Astrocyte (in vitro differentiated cells and primary cell): ENCODE measurements around the gene TRIM9. TPM values are rescaled to one million over a fixed set of nuclear protein-coding genes. Genes with fewer than 3 reads are reported as not detected.

Experiments
- DNase-seq: peaks from one replicate; pipeline ENCODE4 v3.0.0-alpha.2; 2010; ENCODE audit warnings: low read depth
- FAIRE-seq: peaks from 2 replicates; lab custom pipeline; 2011; peaks lifted over from hg19 to GRCh38; lab: Jason Lieb, UNC
- H2AFZ ChIP-seq: 2 replicates; pipeline ENCODE4 v1.6.0; 2012; ENCODE audit warnings: low read depth, low read length, inconsistent platforms
- H3K27ac ChIP-seq: 2 replicates; pipeline ENCODE4 v1.5.1; 2011; ENCODE audit warnings: low read depth, low read length, inconsistent platforms
- H3K27me3 ChIP-seq: 2 replicates; pipeline ENCODE4 v1.6.0; 2011; ENCODE audit warnings: low read length, inconsistent platforms; ENCODE audit not compliant: insufficient read depth
- H3K36me3 ChIP-seq: 2 replicates; pipeline ENCODE4 v1.5.1; 2011; ENCODE audit warnings: low read length, inconsistent platforms; ENCODE audit not compliant: insufficient read depth
- H3K4me1 ChIP-seq: 2 replicates; pipeline ENCODE4 v1.5.1; 2011; ENCODE audit warnings: low read length, inconsistent platforms; ENCODE audit not compliant: insufficient read depth
- H3K4me2 ChIP-seq: 2 replicates; pipeline ENCODE4 v1.6.0; 2012; ENCODE audit warnings: low read length, inconsistent platforms
- H3K4me3 ChIP-seq: 2 replicates; pipeline ENCODE4 v1.5.1; 2011; ENCODE audit warnings: low read depth, mild to moderate bottlenecking, low read length, inconsistent platforms; ENCODE audit not compliant: insufficient read depth
- H3K79me2 ChIP-seq: 2 replicates; pipeline ENCODE4 v1.6.0; 2012; ENCODE audit warnings: mild to moderate bottlenecking, low read length, inconsistent platforms; ENCODE audit not compliant: insufficient read depth
- H3K9ac ChIP-seq: 2 replicates; pipeline ENCODE4 v1.6.0; 2012; ENCODE audit warnings: mild to moderate bottlenecking, low read length, inconsistent platforms
- H3K9me3 ChIP-seq: 2 replicates; pipeline ENCODE4 v1.5.1; 2012; ENCODE audit warnings: low read depth, mild to moderate bottlenecking, low read length, inconsistent platforms; ENCODE audit not compliant: insufficient read depth
- H4K20me1 ChIP-seq: 2 replicates; pipeline ENCODE4 v1.6.0; 2012; ENCODE audit warnings: low read length, inconsistent platforms; ENCODE audit not compliant: insufficient read depth
- H3K27ac Mint-ChIP-seq: one replicate; pipeline ENCODE4 v1.8.0; 2021; ENCODE audit warnings: mild to moderate bottlenecking, mixed read lengths; ENCODE audit not compliant: unreplicated experiment
- H3K27me3 Mint-ChIP-seq: one replicate; pipeline ENCODE4 v1.8.0; 2021; ENCODE audit warnings: low read depth, mixed read lengths; ENCODE audit not compliant: unreplicated experiment
- H3K36me3 Mint-ChIP-seq: one replicate; pipeline ENCODE4 v1.8.0; 2021; ENCODE audit warnings: low read depth, mixed read lengths; ENCODE audit not compliant: unreplicated experiment
- H3K4me1 Mint-ChIP-seq: one replicate; pipeline ENCODE4 v1.8.0; 2021; ENCODE audit warnings: low read depth, mixed read lengths; ENCODE audit not compliant: unreplicated experiment
- H3K4me3 Mint-ChIP-seq: one replicate; pipeline ENCODE4 v1.8.0; 2021; ENCODE audit warnings: mild to moderate bottlenecking, moderate library complexity, mixed read lengths; ENCODE audit not compliant: unreplicated experiment
- H3K9me3 Mint-ChIP-seq: one replicate; pipeline ENCODE4 v1.8.0; 2021; ENCODE audit warnings: mild to moderate bottlenecking, mixed read lengths; ENCODE audit not compliant: unreplicated experiment
- EZH2 ChIP-seq: IDR thresholded peaks from 2 replicates; pipeline ENCODE4 v1.6.1; 2012; ENCODE audit warnings: mild to moderate bottlenecking, low read length, inconsistent platforms; ENCODE audit not compliant: insufficient read depth
- total RNA-seq: library from RNA; stranded (reverse); gene quantifications from 2 replicates; pipeline ENCODE4 v1.2.1, GENCODE V29; 2021
- TF ChIP-seq, protein P1 (sequence below): IDR thresholded peaks from 2 replicates; pipeline ENCODE4 v1.5.1; 2011; ENCODE audit warnings: low read depth, mild to moderate bottlenecking, inconsistent platforms, low read length, moderate library complexity; ENCODE audit not compliant: insufficient read depth

The TRIM9 gene
- total RNA-seq, 1 donor from 2014 or later = 4.7 TPM

DNA sequence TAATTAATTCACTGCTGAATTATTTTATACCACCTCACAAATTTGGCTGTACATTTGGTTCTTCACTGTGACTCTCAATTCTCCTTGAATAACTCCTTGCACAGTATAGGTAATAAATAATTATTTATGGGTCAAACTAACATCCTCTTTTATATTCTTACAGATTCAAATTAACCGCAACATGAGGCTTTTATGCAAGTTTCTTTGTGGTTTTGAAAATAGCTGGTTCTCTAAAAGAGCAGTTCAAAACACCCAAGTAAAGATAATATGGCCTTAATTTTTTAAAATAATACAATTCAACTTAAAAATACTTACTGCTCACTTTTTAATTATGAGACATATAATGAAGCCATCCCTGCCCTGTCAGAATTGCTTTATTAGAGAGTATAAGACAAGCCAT is 12.9 kb upstream of the TRIM9 start:
- no peaks in the 10 kb centered on the region for H3K9me3 Mint-ChIP-seq
- Histone ChIP-seq H3K4me3 (no peak overlapping the region), H3K4me1 (no peaks in the 10 kb centered on the region), H3K27ac (no peak overlapping the region), H3K36me3 (no peaks in the 10 kb centered on the region), H3K27me3 (peaks cover 3% of the 10 kb centered on the region), H4K20me1 (no peaks in the 10 kb centered on the region), H3K9ac (no peak overlapping the region), H3K9me3 (no peaks in the 10 kb centered on the region), H3K4me2 (no peak overlapping the region), H2AFZ (no peak overlapping the region), H3K79me2 (no peaks in the 10 kb centered on the region)
- DNase-seq = no peak
- peaks cover 4% of the 10 kb centered on the region for H3K27me3 Mint-ChIP-seq
- no peak overlapping the region for H3K27ac Mint-ChIP-seq
- H3K36me3 Mint-ChIP-seq = no peaks in the 10 kb centered on the region
- H3K4me1 Mint-ChIP-seq = no peaks in the 10 kb centered on the region
- TF ChIP-seq EZH2 = no peak
- TF ChIP-seq, protein P1, sequence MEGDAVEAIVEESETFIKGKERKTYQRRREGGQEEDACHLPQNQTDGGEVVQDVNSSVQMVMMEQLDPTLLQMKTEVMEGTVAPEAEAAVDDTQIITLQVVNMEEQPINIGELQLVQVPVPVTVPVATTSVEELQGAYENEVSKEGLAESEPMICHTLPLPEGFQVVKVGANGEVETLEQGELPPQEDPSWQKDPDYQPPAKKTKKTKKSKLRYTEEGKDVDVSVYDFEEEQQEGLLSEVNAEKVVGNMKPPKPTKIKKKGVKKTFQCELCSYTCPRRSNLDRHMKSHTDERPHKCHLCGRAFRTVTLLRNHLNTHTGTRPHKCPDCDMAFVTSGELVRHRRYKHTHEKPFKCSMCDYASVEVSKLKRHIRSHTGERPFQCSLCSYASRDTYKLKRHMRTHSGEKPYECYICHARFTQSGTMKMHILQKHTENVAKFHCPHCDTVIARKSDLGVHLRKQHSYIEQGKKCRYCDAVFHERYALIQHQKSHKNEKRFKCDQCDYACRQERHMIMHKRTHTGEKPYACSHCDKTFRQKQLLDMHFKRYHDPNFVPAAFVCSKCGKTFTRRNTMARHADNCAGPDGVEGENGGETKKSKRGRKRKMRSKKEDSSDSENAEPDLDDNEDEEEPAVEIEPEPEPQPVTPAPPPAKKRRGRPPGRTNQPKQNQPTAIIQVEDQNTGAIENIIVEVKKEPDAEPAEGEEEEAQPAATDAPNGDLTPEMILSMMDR = no peak
- FAIRE-seq = no peak
- H3K4me3 Mint-ChIP-seq = no peak overlapping the region

DNA sequence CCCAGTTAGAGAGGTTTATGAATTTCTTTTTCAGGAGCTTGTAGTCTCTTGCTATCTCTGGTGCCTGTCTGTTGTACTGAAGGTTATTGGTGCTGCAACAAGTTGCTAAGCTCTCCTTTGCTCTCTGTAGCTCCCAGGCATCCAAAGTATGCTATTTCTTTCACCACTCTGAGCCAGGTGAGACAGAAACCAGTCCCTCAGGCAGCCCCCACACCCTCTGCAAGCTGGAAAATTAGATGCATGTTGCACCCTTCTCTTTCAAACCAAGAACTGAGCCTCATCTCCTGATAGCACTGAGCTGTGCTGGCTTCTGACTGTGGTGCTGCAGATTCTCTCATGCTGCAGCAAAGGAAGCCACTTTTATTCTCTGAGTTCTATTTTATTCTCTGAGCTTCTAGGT is 9.6 kb upstream of the TRIM9 start:
- Histone ChIP-seq H3K4me1 (no peaks in the 10 kb centered on the region), H3K4me2 (no peak overlapping the region), H3K36me3 (no peaks in the 10 kb centered on the region), H2AFZ (no peak overlapping the region), H3K27me3 (peaks cover 15% of the 10 kb centered on the region), H3K79me2 (no peaks in the 10 kb centered on the region), H4K20me1 (no peaks in the 10 kb centered on the region), H3K9ac (no peak overlapping the region), H3K27ac (no peak overlapping the region), H3K9me3 (no peaks in the 10 kb centered on the region), H3K4me3 (no peak overlapping the region)
- Mint-ChIP-seq H3K36me3 (no peaks in the 10 kb centered on the region), H3K27ac (no peak overlapping the region), H3K27me3 (peaks cover 4% of the 10 kb centered on the region), H3K4me1 (no peaks in the 10 kb centered on the region), H3K4me3 (no peak overlapping the region), H3K9me3 (no peaks in the 10 kb centered on the region)
- no peak for FAIRE-seq
- TF ChIP-seq, protein P1 = no peak
- no peak for TF ChIP-seq EZH2
- DNase-seq = no peak

DNA sequence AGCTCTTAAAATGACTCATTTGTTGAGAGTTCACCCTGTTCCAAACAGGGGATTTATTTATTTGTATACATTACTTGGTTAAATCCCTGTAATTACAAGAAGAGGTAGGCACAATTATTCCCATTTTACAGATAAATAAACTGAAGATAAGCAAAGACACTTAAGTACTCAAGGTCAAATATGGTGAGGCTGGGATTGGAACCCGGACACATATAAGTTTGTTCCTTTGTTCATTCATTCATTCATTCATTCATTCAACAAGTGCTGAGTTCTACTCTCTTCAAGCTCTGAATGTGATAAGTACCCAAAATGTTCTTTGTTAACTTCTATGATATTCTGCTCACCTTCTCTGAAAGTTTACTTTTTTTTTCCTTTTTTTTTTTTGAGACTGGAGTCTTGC is 2.4 kb upstream of the TRIM9 start:
- Mint-ChIP-seq H3K9me3 (no peaks in the 10 kb centered on the region), H3K4me3 (no peak overlapping the region), H3K27me3 (peaks cover 10% of the 10 kb centered on the region), H3K4me1 (peaks cover 12% of the 10 kb centered on the region), H3K36me3 (no peaks in the 10 kb centered on the region), H3K27ac (no peak overlapping the region)
- Histone ChIP-seq H3K36me3 (no peaks in the 10 kb centered on the region), H3K27me3 (peaks cover 33% of the 10 kb centered on the region), H3K4me3 (no peak overlapping the region), H2AFZ (no peak overlapping the region), H3K27ac (no peak overlapping the region), H3K4me1 (peaks cover 21% of the 10 kb centered on the region), H3K79me2 (no peaks in the 10 kb centered on the region), H4K20me1 (no peaks in the 10 kb centered on the region), H3K4me2 (no peak overlapping the region), H3K9me3 (no peaks in the 10 kb centered on the region), H3K9ac (no peak overlapping the region)
- FAIRE-seq (no peak), DNase-seq (no peak)
- TF ChIP-seq, protein P1 = no peak
- TF ChIP-seq EZH2 = no peak
